ENCODE results near the gene DMRT3.

DNA sequence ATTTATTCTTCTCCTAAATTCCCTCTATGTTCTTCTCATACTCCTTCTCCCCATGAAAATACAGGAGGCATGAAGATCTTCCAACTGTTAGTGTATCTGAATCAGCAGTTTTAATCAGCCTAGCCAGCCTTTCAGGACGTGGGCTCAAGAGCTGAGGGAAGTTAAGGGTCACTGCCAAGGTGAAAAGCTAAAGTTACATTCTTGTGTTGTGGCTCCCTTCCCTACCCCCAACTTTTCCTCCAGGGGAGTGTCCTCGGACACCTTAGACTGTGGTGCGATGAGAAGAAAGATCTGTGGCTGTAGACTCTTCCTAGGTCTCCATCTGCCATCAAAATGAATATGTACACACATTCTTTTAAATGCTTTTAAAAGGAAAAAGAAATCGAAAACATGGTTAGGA, 4.2 kb downstream of the DMRT3 start:
- no peak for TF ChIP-seq SIN3A (IDR thresholded peaks at IDR 0.05; ENCODE audit: borderline replicate concordance, insufficient read depth, low read length)
- TF ChIP-seq POLR2AphosphoS5 (IDR thresholded peaks at IDR 0.05; ENCODE audit: low read depth, low read length), result no peak
- TF ChIP-seq, protein P1, sequence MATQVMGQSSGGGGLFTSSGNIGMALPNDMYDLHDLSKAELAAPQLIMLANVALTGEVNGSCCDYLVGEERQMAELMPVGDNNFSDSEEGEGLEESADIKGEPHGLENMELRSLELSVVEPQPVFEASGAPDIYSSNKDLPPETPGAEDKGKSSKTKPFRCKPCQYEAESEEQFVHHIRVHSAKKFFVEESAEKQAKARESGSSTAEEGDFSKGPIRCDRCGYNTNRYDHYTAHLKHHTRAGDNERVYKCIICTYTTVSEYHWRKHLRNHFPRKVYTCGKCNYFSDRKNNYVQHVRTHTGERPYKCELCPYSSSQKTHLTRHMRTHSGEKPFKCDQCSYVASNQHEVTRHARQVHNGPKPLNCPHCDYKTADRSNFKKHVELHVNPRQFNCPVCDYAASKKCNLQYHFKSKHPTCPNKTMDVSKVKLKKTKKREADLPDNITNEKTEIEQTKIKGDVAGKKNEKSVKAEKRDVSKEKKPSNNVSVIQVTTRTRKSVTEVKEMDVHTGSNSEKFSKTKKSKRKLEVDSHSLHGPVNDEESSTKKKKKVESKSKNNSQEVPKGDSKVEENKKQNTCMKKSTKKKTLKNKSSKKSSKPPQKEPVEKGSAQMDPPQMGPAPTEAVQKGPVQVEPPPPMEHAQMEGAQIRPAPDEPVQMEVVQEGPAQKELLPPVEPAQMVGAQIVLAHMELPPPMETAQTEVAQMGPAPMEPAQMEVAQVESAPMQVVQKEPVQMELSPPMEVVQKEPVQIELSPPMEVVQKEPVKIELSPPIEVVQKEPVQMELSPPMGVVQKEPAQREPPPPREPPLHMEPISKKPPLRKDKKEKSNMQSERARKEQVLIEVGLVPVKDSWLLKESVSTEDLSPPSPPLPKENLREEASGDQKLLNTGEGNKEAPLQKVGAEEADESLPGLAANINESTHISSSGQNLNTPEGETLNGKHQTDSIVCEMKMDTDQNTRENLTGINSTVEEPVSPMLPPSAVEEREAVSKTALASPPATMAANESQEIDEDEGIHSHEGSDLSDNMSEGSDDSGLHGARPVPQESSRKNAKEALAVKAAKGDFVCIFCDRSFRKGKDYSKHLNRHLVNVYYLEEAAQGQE (IDR thresholded peaks at IDR 0.05; ENCODE audit: insufficient read depth in 1 of 2, low read depth in 2 of 2, low read length in 2 of 2), result no peak
